Gastrocnemius medialis (tissue), 4 donors: ENCODE data around the gene SORBS1.

Experiments
- POLR2A ChIP-seq, 2 donors: fragments of 450-650 bp; IDR thresholded peaks; one replicate each; pipeline ENCODE4 v1.6.1; 2017; ENCODE audit warnings: antibody characterized with exemption in 2 of 2, mild to moderate bottlenecking in 2 of 2, moderate library complexity in 2 of 2
- TF ChIP-seq, protein P1 (sequence below), 5 experiments: fragments of 450-650 bp in 3 of 5; fragments of 200-600 bp in 2 of 5; sonication (generic) in 2 of 5; IDR thresholded peaks in 4 of 5; conservative IDR thresholded peaks in 1 of 5; 1 replicate in 4 of 5; 2 replicates in 1 of 5; pipeline ENCODE4 v1.5.1; 2016 to 2019; ENCODE audit warnings: antibody characterized with exemption in 5 of 5, mild to moderate bottlenecking in 3 of 5, moderate library complexity in 3 of 5

DNA sequence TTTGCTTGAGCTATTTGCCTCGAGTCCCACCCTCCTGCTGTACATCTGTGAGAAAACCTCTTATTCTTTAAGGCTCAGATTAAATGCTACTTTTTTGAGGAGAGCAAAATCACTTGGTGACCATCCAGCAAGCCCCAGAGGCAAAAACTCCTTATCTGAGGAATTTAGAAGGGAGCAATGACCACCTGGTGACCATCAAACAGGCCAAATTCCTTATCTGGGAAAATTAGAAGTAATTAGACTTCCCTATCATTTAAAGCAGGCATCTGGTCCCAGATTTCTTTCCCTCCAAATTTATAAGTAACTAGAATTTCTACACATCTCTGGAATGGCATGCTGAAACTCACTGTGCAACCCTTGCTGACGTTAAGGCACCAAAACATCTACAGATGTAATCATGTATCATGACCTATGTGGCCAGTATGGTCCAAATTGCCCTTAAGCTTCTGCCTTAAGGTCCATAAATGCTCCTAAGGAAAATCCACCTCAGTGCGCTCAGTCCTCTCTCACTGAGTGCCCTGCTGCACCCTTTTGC, 229.5 kb downstream of the SORBS1 start:
- TF ChIP-seq, protein P1, sequence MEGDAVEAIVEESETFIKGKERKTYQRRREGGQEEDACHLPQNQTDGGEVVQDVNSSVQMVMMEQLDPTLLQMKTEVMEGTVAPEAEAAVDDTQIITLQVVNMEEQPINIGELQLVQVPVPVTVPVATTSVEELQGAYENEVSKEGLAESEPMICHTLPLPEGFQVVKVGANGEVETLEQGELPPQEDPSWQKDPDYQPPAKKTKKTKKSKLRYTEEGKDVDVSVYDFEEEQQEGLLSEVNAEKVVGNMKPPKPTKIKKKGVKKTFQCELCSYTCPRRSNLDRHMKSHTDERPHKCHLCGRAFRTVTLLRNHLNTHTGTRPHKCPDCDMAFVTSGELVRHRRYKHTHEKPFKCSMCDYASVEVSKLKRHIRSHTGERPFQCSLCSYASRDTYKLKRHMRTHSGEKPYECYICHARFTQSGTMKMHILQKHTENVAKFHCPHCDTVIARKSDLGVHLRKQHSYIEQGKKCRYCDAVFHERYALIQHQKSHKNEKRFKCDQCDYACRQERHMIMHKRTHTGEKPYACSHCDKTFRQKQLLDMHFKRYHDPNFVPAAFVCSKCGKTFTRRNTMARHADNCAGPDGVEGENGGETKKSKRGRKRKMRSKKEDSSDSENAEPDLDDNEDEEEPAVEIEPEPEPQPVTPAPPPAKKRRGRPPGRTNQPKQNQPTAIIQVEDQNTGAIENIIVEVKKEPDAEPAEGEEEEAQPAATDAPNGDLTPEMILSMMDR (IDR thresholded peaks at IDR 0.05 in 4 of 5, conservative IDR thresholded peaks at IDR 0.05 in 1 of 5): no peak
- TF ChIP-seq POLR2A (IDR thresholded peaks at IDR 0.05): no peak
